Caco-2 (cell line): ENCODE measurements around the gene KAT7. TPM values are rescaled to one million over a fixed set of nuclear protein-coding genes. Genes with fewer than 3 reads are reported as not detected.

Experiments
- BruUV-seq: library from RNA; stranded (reverse); fragments of 400-500 nt; replicated peaks from 2 replicates; lab custom pipeline; 2021; lab: Mats Ljungman, UMichigan
- CTCF ChIA-PET: fragments of 300-600 bp; sonication (Branson Sonifier 250); formaldehyde crosslinking; loops from one replicate; lab custom pipeline; 2022; ENCODE audit warnings: antibody characterized with exemption; lab: Charles Lee
- POLR2A ChIA-PET: fragments of 300-600 bp; sonication (Branson Sonifier 250); formaldehyde crosslinking; loops from one replicate; lab custom pipeline; 2022; ENCODE audit warnings: antibody characterized with exemption; lab: Charles Lee
- DNase-seq, 2 experiments: peaks; one replicate each; pipeline versions ENCODE4 v3.0.0 to v3.0.0-alpha.2; 2020 to 2022
- H3K27me3 ChIP-seq: replicated peaks from 2 replicates; pipeline ENCODE4 v1.6.0; 2011; ENCODE audit warnings: low read length; ENCODE audit not compliant: control insufficient read depth, insufficient read depth
- H3K36me3 ChIP-seq: 2 replicates; pipeline ENCODE4 v1.5.1; 2011; ENCODE audit warnings: low read length; ENCODE audit not compliant: control insufficient read depth, insufficient read depth
- H3K4me1 ChIP-seq: fragments of 250-450 bp; sonication (Bioruptor Pico); 2 replicates; pipeline ENCODE4 v1.5.1; 2020; ENCODE audit warnings: mild to moderate bottlenecking
- H3K4me3 ChIP-seq: 2 replicates; pipeline ENCODE4 v1.5.1; 2011; ENCODE audit warnings: low read depth, mild to moderate bottlenecking, control low read depth, low read length
- H3K9me3 ChIP-seq: fragments of 250-450 bp; sonication (Bioruptor Pico); 2 replicates; pipeline ENCODE4 v1.5.1; 2020; ENCODE audit warnings: mild to moderate bottlenecking, moderate library complexity
- H3K27ac Mint-ChIP-seq: one replicate; pipeline ENCODE4 v1.8.0; 2022; ENCODE audit warnings: mixed read lengths; ENCODE audit not compliant: unreplicated experiment
- H3K27me3 Mint-ChIP-seq: one replicate; pipeline ENCODE4 v1.8.0; 2022; ENCODE audit warnings: mixed read lengths; ENCODE audit not compliant: insufficient read depth, unreplicated experiment
- H3K36me3 Mint-ChIP-seq: one replicate; pipeline ENCODE4 v1.8.0; 2022; ENCODE audit warnings: mild to moderate bottlenecking, mixed read lengths; ENCODE audit not compliant: insufficient read depth, unreplicated experiment
- H3K4me1 Mint-ChIP-seq: one replicate; pipeline ENCODE4 v1.8.0; 2022; ENCODE audit warnings: low read depth, mixed read lengths; ENCODE audit not compliant: unreplicated experiment
- H3K4me3 Mint-ChIP-seq: one replicate; pipeline ENCODE4 v1.8.0; 2022; ENCODE audit warnings: mild to moderate bottlenecking, moderate library complexity, mixed read lengths; ENCODE audit not compliant: unreplicated experiment
- H3K9me3 Mint-ChIP-seq: one replicate; pipeline ENCODE4 v1.8.0; 2022; ENCODE audit warnings: mixed read lengths; ENCODE audit not compliant: unreplicated experiment
- intact Hi-C: fragments of 100-400 bp; cut with micrococcal nuclease; formaldehyde crosslinking; loops from one replicate; pipeline ENCODE4 v1.10.0; 2022; ENCODE audit not compliant: unreplicated experiment
- total RNA-seq: library from RNA; stranded (reverse); gene quantifications from 2 replicates; pipeline ENCODE4 v1.2.3, GENCODE V29; 2022
- TF ChIP-seq, protein P1 (sequence below), 2 experiments: fragments of 200-600 bp in 1 of 2; IDR thresholded peaks; 1 replicate in 1 of 2; 2 replicates in 1 of 2; pipeline versions ENCODE4 v1.5.1 to v1.8.0; 2011 to 2022; ENCODE audit warnings: antibody characterized with exemption in 1 of 2, control low read depth in 1 of 2, inconsistent platforms in 1 of 2, low read depth in 1 of 2, low read length in 1 of 2, mild to moderate bottlenecking in 1 of 2, moderate library complexity in 1 of 2; ENCODE audit not compliant: insufficient read depth in 1 of 2, severe bottlenecking in 1 of 2, unreplicated experiment in 1 of 2

The KAT7 gene
- total RNA-seq, 1 experiment from 2014 or later, result 137 TPM

GRCh38 chr17:49814781-49815529, 26.5 kb downstream of the KAT7 start:
- intact Hi-C loops, result no loop called here
- Histone ChIP-seq H3K9me3 (no peaks in the 10 kb centered on the region), H3K27me3 (no peaks in the 10 kb centered on the region), H3K36me3 (peaks cover 12% of the 10 kb centered on the region; the same call in 1 of the 2 replicates), H3K4me3 (no peak overlapping the region), H3K4me1 (no peaks in the 10 kb centered on the region)
- Mint-ChIP-seq H3K27me3 (no peaks in the 10 kb centered on the region), H3K4me1 (no peaks in the 10 kb centered on the region), H3K27ac (no peak overlapping the region), H3K4me3 (no peak overlapping the region), H3K36me3 (peaks cover 94% of the 10 kb centered on the region), H3K9me3 (no peaks in the 10 kb centered on the region)
- ChIA-PET POLR2A (no interaction called here), CTCF (interaction anchor here (0.7 kb wide), 1 partner anchor 324 kb away, joined by 3 read pairs; no protein-coding TSS in a partner anchor)
- TF ChIP-seq, protein P1, sequence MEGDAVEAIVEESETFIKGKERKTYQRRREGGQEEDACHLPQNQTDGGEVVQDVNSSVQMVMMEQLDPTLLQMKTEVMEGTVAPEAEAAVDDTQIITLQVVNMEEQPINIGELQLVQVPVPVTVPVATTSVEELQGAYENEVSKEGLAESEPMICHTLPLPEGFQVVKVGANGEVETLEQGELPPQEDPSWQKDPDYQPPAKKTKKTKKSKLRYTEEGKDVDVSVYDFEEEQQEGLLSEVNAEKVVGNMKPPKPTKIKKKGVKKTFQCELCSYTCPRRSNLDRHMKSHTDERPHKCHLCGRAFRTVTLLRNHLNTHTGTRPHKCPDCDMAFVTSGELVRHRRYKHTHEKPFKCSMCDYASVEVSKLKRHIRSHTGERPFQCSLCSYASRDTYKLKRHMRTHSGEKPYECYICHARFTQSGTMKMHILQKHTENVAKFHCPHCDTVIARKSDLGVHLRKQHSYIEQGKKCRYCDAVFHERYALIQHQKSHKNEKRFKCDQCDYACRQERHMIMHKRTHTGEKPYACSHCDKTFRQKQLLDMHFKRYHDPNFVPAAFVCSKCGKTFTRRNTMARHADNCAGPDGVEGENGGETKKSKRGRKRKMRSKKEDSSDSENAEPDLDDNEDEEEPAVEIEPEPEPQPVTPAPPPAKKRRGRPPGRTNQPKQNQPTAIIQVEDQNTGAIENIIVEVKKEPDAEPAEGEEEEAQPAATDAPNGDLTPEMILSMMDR (IDR thresholded peaks at IDR 0.05; ENCODE audit: insufficient read depth in 1 of 2, low read depth in 1 of 2, low read length in 1 of 2, severe bottlenecking in 1 of 2, unreplicated experiment in 1 of 2), result no peak
- no TSS peak for BruUV-seq
- no peak for DNase-seq

DNA sequence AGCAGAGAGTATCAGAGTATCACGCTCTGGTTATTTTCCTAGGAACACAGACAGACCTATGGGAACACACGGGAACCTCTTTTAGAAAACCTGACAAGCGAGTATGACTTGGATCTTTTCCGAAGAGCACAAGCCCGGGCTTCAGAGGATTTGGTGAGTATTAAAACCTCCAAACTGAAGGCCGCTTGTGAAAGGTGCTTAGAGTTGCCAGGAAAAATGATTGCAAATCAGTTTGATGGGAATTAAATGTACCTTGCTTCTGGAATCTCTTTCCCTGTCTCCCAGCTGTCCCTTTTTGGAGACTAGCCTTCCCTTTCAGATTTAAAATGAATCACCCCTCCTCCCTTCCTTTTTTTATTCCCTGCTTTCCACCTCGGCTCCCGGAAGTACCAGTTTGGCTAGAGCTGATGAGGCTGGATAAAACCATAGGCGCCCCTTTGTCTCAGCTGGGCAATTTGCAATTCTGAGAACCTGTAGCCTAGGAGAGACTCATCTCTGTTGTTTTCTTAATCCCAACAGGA, 27.3 kb downstream of the KAT7 start:
- intact Hi-C loops, result no loop called here
- Histone ChIP-seq H3K9me3 (no peaks in the 10 kb centered on the region), H3K36me3 (peaks cover 14% of the 10 kb centered on the region; the same call in 1 of the 2 replicates), H3K4me3 (no peak overlapping the region), H3K27me3 (no peaks in the 10 kb centered on the region), H3K4me1 (no peaks in the 10 kb centered on the region)
- no peaks in the 10 kb centered on the region for H3K9me3 Mint-ChIP-seq
- no peaks in the 10 kb centered on the region for H3K27me3 Mint-ChIP-seq
- no peak overlapping the region for H3K4me3 Mint-ChIP-seq
- ChIA-PET CTCF (interaction anchor here (0.5 kb wide), 1 partner anchor 52 kb away, joined by 3 read pairs; the partner anchor contains the start of gene FAM117A), POLR2A (no interaction called here)
- no peak for DNase-seq
- H3K36me3 Mint-ChIP-seq, result peaks cover 92% of the 10 kb centered on the region
- H3K4me1 Mint-ChIP-seq, result no peaks in the 10 kb centered on the region
- no TSS peak for BruUV-seq
- TF ChIP-seq, protein P1 (IDR thresholded peaks at IDR 0.05; ENCODE audit: insufficient read depth in 1 of 2, low read depth in 1 of 2, low read length in 1 of 2, severe bottlenecking in 1 of 2, unreplicated experiment in 1 of 2), result no peak
- H3K27ac Mint-ChIP-seq, result no peak overlapping the region

GRCh38 chr17:49817993-49818392, 29.5 kb downstream of the KAT7 start:
- TF ChIP-seq, protein P1 (IDR thresholded peaks at IDR 0.05; ENCODE audit: insufficient read depth in 1 of 2, low read depth in 1 of 2, low read length in 1 of 2, severe bottlenecking in 1 of 2, unreplicated experiment in 1 of 2), result no peak
- CTCF ChIA-PET, result no interaction called here
- Mint-ChIP-seq H3K4me3 (no peak overlapping the region), H3K36me3 (peaks cover 92% of the 10 kb centered on the region), H3K4me1 (peaks cover 10% of the 10 kb centered on the region), H3K9me3 (no peaks in the 10 kb centered on the region), H3K27ac (no peak overlapping the region), H3K27me3 (no peaks in the 10 kb centered on the region)
- DNase-seq, result no peak
- POLR2A ChIA-PET, result no interaction called here
- 0 out of 2 replicates have a peak, but pooled peaks cover 5% of the 10 kb centered on the region for H3K4me1 ChIP-seq
- BruUV-seq, result no TSS peak
- H3K9me3 ChIP-seq, result no peaks in the 10 kb centered on the region
- H3K36me3 ChIP-seq, result peaks cover 17% of the 10 kb centered on the region
- no peak overlapping the region for H3K4me3 ChIP-seq
- intact Hi-C loops, result no loop called here
- H3K27me3 ChIP-seq, result no peaks in the 10 kb centered on the region
